Left forelimb (tissue), 1 donor: Measurements from ENCODE around the gene ZNF500.

Experiments used
- DNase-seq: peaks from one replicate; pipeline ENCODE4 v3.0.0-alpha.2; 2018; ENCODE audit warnings: low spot score

The ZNF500 gene

DNA sequence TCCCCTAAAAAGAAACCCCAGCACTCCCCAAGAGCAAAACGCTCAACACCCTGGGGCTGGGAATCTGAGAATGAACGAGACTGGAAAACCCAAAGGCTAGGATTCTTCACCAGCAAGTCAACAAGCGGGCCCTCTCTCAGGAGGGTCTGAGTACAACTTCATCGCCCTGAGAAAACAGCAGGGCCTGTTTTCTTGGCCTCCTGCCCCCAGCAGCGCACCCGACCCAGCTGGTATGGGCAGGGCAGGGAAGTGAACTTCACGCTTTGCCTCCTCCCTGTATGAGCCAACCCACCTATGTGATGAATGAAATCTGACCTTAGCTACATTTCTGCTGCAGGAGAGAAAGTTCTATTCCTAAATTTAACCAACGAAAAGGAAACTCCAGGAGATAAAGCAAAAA, 62.5 kb downstream of the ZNF500 start:
- no peak for DNase-seq

DNA sequence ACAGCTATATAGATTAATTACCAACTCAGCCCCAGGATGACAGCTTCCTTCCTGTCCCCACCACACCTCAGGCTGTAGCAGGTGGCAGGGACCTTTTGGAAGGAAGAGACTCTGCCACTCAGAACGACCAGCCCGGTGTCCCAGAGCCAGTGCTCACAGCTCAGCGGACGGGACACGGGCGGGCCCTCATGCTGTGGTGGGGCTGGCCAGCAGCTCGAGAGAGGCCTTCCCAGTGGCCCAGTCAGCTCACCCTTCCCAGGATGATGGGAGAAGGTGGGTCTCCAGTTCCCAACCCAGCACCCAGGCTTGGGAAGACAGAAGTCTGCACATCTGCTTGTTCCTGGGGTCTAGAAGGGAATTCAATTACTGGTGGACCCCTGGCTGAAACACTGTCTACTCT, 63.1 kb downstream of the ZNF500 start:
- DNase-seq: no peak

DNA sequence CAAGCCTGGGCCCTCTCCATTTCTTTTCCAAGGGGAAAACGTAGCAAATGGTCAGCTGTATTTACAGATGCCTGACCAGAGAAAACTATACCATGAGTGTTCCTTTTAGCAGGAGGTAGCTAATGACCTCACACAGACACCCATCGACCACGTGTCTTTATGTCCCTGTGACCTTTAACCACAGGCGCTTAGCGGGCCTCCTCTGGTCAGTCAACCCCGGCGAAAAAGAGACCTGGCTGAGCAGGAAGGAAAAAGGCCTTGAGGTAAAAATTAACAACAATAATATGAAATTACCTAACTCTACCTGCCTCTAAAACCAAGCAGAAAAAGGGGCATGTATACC, 64.5 kb downstream of the ZNF500 start:
- no peak for DNase-seq

GRCh38 chr16:4701791-4702465, 65.0 kb downstream of the ZNF500 start:
- no peak for DNase-seq

DNA sequence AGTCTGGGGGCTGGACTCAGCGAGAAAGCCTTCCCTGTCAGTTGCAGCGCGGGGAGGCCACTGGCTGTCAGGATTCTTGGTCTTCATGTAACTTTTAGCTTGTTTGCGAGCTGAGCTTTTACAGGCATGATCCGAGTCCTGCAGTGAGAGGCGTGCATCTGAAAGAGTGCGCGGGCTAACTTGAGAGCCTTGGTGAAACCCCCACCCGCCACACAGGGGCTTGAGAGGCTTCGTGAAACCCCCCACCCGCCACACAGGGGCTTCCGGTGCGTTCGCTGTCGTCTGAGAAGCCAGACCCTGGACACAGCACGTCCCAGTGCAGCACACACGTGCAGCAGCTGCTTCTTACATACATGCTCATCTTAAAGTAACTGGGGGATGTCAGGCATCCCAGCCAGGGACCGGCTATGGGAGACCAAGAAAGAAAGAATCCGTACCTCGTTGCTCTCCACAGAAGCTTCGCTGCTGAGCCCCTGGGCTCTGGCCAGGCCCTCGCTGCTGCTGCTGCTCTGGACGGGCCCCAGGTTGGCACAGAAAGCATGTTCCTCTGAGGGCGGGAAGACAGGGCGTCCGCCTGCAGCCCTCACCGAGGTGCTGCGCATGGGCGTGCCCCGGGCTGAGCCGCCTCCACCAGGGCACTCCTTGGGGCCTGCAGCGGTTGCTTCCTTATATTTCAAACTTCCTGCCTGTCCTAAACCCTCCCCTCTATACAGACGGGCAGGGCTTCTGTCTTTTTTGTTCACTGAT, 65.8 kb downstream of the ZNF500 start:
- DNase-seq: no peak

- no peak for DNase-seq
Observed at GRCh38 chr16:4700380-4700996, 66.5 kb downstream of the ZNF500 start.

DNA sequence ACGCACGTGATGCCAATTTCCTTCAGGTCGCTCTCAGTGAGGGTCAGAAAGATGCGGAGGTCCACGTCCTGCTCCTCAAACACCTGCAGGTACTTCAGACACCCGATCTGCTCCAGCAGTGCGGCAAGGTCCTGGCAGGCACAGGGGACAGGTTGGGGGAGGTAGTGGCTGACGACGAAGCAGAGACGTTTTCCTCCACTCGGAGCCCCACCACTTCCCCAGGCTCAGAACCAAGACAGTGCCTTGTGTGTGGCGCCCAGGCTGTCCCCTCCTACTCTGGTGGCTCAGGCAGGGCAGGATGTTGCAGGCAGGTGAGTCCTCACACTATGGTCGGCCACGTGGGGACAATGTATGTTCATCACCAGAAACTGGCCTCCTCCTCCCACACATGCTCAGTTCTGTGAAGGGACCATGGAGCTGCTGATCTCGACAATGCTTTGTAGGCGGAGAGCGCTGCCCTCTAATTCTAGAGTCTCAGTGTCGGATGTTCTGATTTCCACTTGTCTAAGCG, 67.9 kb downstream of the ZNF500 start:
- DNase-seq: no peak

DNA sequence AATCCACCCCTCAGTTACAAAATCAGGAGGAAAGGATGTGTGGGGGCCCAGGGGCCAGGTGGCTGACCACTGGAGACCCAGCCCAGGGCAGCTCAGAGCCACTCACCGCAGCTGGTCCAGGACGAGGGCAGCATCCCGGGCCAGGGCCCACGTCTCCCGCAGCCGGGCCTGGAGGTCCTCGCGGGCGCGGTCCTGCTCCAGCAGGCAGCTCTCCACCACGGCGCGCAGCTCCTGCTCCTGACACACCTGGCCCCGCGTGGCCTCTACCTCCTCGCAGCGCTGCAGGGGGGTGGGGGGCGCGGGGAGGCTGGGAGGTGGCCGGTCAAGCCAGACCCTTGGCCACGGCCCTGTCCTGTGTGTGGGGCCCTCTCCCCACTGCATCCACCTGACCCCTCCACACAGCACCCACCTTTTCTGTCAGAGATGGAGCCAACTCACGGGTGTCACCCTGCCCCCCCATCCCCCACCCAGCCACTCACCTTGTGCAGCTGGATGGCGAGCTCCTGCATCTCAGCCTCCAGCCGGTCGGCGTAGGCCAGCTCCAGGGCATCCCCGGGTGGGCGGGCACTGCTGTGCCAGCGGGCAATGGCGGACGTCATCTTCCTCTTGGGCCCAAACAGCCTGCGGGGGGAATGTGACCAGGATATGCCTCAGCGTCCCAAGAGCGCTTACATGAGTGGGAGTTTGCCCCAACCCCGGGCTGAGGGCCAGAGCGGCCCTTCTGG, 68.5 kb downstream of the ZNF500 start:
- peak; percentile 65 for DNase-seq
